Stimulated activated CD8-positive, alpha-beta memory T cell treated with anti-CD3 and anti-CD28 coated beads, Interleukin-7, amount 100 ng/mL, for 24 hours (primary cell): ENCODE results near the gene PCDHGA7.
"Not testable (repeated sequence)": the region's sequence is repeated elsewhere in the genome, so short reads cannot be mapped to it uniquely, and the experiment has no call there.

Experiments
- DNase-seq: peaks from one replicate; pipeline ENCODE4 v3.0.0-alpha.2; 2020; ENCODE audit warnings: low read depth

The PCDHGA7 gene

GRCh38 chr5:141366016-141366896 lies 16.3 kb upstream of the PCDHGA7 start:
- DNase-seq, result no peak

GRCh38 chr5:141369994-141370848 lies 12.3 kb upstream of the PCDHGA7 start, which contains the start of gene PCDHGB3:
TSS of gene PCDHGB3 (plus strand) at chr5:141370242. CDS start at chr5:141370395, 153 bp downstream.
- DNase-seq, result no peak

GRCh38 chr5:141371572-141372475 lies 10.7 kb upstream of the PCDHGA7 start:
- DNase-seq, result no peak

GRCh38 chr5:141373673-141374317 lies 8.7 kb upstream of the PCDHGA7 start, which contains the start of gene PCDHGA6:
TSS of gene PCDHGA6 (plus strand) at chr5:141373891. CDS start at chr5:141374084, 193 bp downstream.
- DNase-seq, result no peak

GRCh38 chr5:141374627-141375026 lies 7.9 kb upstream of the PCDHGA7 start:
- no peak for DNase-seq

GRCh38 chr5:141375444-141376155 lies 6.9 kb upstream of the PCDHGA7 start:
- DNase-seq, result not testable (repeated sequence)

- DNase-seq, result no peak
Measured at GRCh38 chr5:141383345-141383744, 803 bp downstream of the PCDHGA7 start.

GRCh38 chr5:141384471-141385267 lies 2.1 kb downstream of the PCDHGA7 start:
- no peak for DNase-seq

- not testable (repeated sequence) for DNase-seq
Measured at GRCh38 chr5:141387557-141388311, 5.2 kb downstream of the PCDHGA7 start, which contains the start of gene PCDHGB4. TSS of gene PCDHGB4 (plus strand) at chr5:141387698. CDS start at chr5:141387885, 187 bp downstream.

- no peak for DNase-seq
Measured at GRCh38 chr5:141388661-141389060, 6.1 kb downstream of the PCDHGA7 start.

- no peak for DNase-seq
Measured at GRCh38 chr5:141389153-141390042, 6.9 kb downstream of the PCDHGA7 start.

GRCh38 chr5:141392429-141393198 lies 10.1 kb downstream of the PCDHGA7 start, which contains the start of gene PCDHGA8:
TSS of gene PCDHGA8 (plus strand) at chr5:141392633. CDS start at chr5:141392814, 181 bp downstream.
- no peak for DNase-seq

- DNase-seq, result no peak
Measured at GRCh38 chr5:141393267-141393666, 10.7 kb downstream of the PCDHGA7 start.

GRCh38 chr5:141394401-141395187 lies 12.1 kb downstream of the PCDHGA7 start:
- DNase-seq, result not testable (repeated sequence)

GRCh38 chr5:141397756-141398551 lies 15.4 kb downstream of the PCDHGA7 start, which contains the start of gene PCDHGB5:
TSS of gene PCDHGB5 (plus strand) at chr5:141397947. CDS start at chr5:141398128, 181 bp downstream.
- DNase-seq, result not testable (repeated sequence)
